Transverse colon (tissue), 4 donors: ENCODE data around the gene DYNC1H1. TPM values are rescaled to one million over a fixed set of nuclear protein-coding genes. Genes with fewer than 3 reads are reported as not detected.
A peak's percentile ranks its signal among the peaks of the same experiment; 100 is the strongest.
"Not testable (repeated sequence)": the region's sequence is repeated elsewhere in the genome, so short reads cannot be mapped to it uniquely, and the experiment has no call there.

Experiments used
- DNase-seq: peaks from one replicate; pipeline ENCODE4 v3.0.0-alpha.2; 2019
- H3K27ac ChIP-seq, 4 donors: fragments of 200-600 bp; sonication (generic); 2 replicates each; pipeline ENCODE4 v1.5.1; 2016 to 2018; ENCODE audit warnings: inconsistent platforms in 4 of 4
- H3K27me3 ChIP-seq: fragments of 200-600 bp; sonication (generic); 2 replicates; pipeline ENCODE4 v1.5.1; 2017; ENCODE audit warnings: inconsistent platforms
- H3K36me3 ChIP-seq, 4 donors: fragments of 200-600 bp; sonication (generic); 2 replicates each; pipeline ENCODE4 v1.5.1; 2017 to 2019; ENCODE audit warnings: inconsistent platforms in 4 of 4
- H3K4me1 ChIP-seq, 4 donors: fragments of 200-600 bp; sonication (generic); 2 replicates each; pipeline ENCODE4 v1.5.1; 2017 to 2020; ENCODE audit warnings: inconsistent platforms in 4 of 4
- H3K4me3 ChIP-seq, 4 donors: fragments of 200-600 bp; sonication (generic); 1 replicate in 1 of 4; 2 replicates in 3 of 4; pipeline versions ENCODE4 v1.5.1 to v1.6.1; 2017 to 2019; ENCODE audit warnings: inconsistent platforms in 4 of 4
- H3K9me3 ChIP-seq, 2 donors: fragments of 200-600 bp; sonication (generic); 2 replicates each; pipeline ENCODE4 v1.5.1; 2017 to 2019; ENCODE audit warnings: inconsistent platforms in 2 of 2
- CTCF ChIP-seq, 5 experiments: fragments of 200-600 bp in 3 of 5; fragments of 450-650 bp in 2 of 5; sonication (generic) in 3 of 5; IDR thresholded peaks; 1 replicate in 2 of 5; 2 replicates in 3 of 5; pipeline ENCODE4 v1.5.1; 2016 to 2017; ENCODE audit warnings: antibody characterized with exemption in 5 of 5, inconsistent platforms in 3 of 5, mild to moderate bottlenecking in 2 of 5, moderate library complexity in 1 of 5
- EP300 ChIP-seq: sonication (generic); formaldehyde crosslinking; IDR thresholded peaks from one replicate; pipeline ENCODE4 v1.6.1; 2017; ENCODE audit warnings: antibody characterized with exemption, low read depth
- POLR2A ChIP-seq: fragments of 450-650 bp; IDR thresholded peaks from one replicate; pipeline ENCODE4 v1.6.1; 2016; ENCODE audit warnings: antibody characterized with exemption, mild to moderate bottlenecking, moderate library complexity
- POLR2AphosphoS5 ChIP-seq, 3 donors: sonication (generic); formaldehyde crosslinking; IDR thresholded peaks; one replicate each; pipeline ENCODE4 v1.6.1; 2016; ENCODE audit warnings: antibody characterized with exemption in 3 of 3
- WGBS, 2 donors: methylation state at CpG; one replicate each; pipeline ENCODE4 v1.1.5; 2018; ENCODE audit warnings: low coverage in 1 of 2; 5-methylcytosine and 5-hydroxymethylcytosine counted together
- in situ Hi-C, 4 donors: fragments of 200-750 bp; cut with MboI; loops; one replicate each; pipeline versions ENCODE4 v1.15.0 to v1.15.1; 2017; ENCODE audit warnings: low sequenced_read_pairs in 3 of 4, low pct_ligation_motif_present in 1 of 4, low pct_unique_long_range_greater_than_20kb in 1 of 4
- intact Hi-C: fragments of 100-400 bp; cut with DNase I; formaldehyde crosslinking; loops from one replicate; pipeline ENCODE4 v1.15.1; 2023; ENCODE audit warnings: low total_unique reads
- total RNA-seq, 4 donors: library from RNA; depleted of rRNA; stranded (reverse); fragments of >200 nt; gene quantifications; one replicate each; pipeline ENCODE4 v1.1.0, GENCODE V29; 2016

The DYNC1H1 gene
- total RNA-seq, 4 donors from 2014 or later, result 471 to 647 (median 482) TPM

GRCh38 chr14:102080183-102081080 is 116.1 kb downstream of the DYNC1H1 start:
- in situ Hi-C loops, result no loop called here
- peaks cover 2 to 63% (median 31%) of the 10 kb centered on the region in 4 donors for H3K36me3 ChIP-seq
- WGBS, 2 donors, result 78 to 82% methylated on average over 9 to 14 of the region's 14 CpGs

GRCh38 chr14:102081231-102082080 is 117.1 kb downstream of the DYNC1H1 start:
- H3K4me3 ChIP-seq, result no peak overlapping the region
- H3K27me3 ChIP-seq, result no peaks in the 10 kb centered on the region
- H3K9me3 ChIP-seq, result no peaks in the 10 kb centered on the region
- H3K27ac ChIP-seq, result no peak overlapping the region
- no peak for TF ChIP-seq POLR2AphosphoS5 (IDR thresholded peaks at IDR 0.05)
- H3K4me1 ChIP-seq, result peaks cover 20 to 36% (median 32%) of the 10 kb centered on the region in 4 donors
- in situ Hi-C loops, result no loop called here
- H3K36me3 ChIP-seq, result peaks cover 2 to 65% (median 31%) of the 10 kb centered on the region in 4 donors
- intact Hi-C loops, result no loop called here
- DNase-seq, result no peak
- 84 to 86% methylated on average over 6 to 7 of the region's 7 CpGs for WGBS, 2 donors

More at GRCh38 chr14:102080183-102081080, 116.1 kb downstream of the DYNC1H1 start:
- H3K4me1 ChIP-seq, result peaks cover 17 to 31% (median 27%) of the 10 kb centered on the region in 4 donors
- DNase-seq, result no peak
- H3K27ac ChIP-seq, result no peak overlapping the region
- H3K9me3 ChIP-seq, result no peaks in the 10 kb centered on the region
- intact Hi-C loops, result no loop called here
- TF ChIP-seq EP300, result no peak
- TF ChIP-seq POLR2A, result no peak
- H3K4me3 ChIP-seq, result no peak overlapping the region
- no peaks in the 10 kb centered on the region for H3K27me3 ChIP-seq

- Histone ChIP-seq H3K36me3 (peaks cover 2 to 59% (median 31%) of the 10 kb centered on the region in 4 donors), H3K4me1 (peaks cover 20 to 45% (median 40%) of the 10 kb centered on the region in 4 donors), H3K4me3 (peak overlapping the region in 1 of 4 donors; percentile 95)
- in situ Hi-C loops, intact Hi-C loops, H3K27ac ChIP-seq, H3K9me3 ChIP-seq, DNase-seq, H3K27me3 ChIP-seq: not testable (repeated sequence)
- 50 to 61% methylated on average over 5 of the region's 5 CpGs for WGBS, 2 donors
Observed at GRCh38 chr14:102084522-102084921, 120.1 kb downstream of the DYNC1H1 start.

GRCh38 chr14:102084931-102085330 is 120.6 kb downstream of the DYNC1H1 start:
- Histone ChIP-seq H3K9me3 (no peaks in the 10 kb centered on the region), H3K36me3 (peaks cover 2 to 55% (median 29%) of the 10 kb centered on the region in 4 donors), H3K27me3 (no peaks in the 10 kb centered on the region), H3K4me3 (peak overlapping the region in 2 of 4 donors; percentile 95 to 97), H3K4me1 (peaks cover 20 to 45% (median 40%) of the 10 kb centered on the region in 4 donors), H3K27ac (peak overlapping the region in 3 of 4 donors; percentile 100)
- DNase-seq, result no peak
- intact Hi-C loops (loop anchor here (5.0 kb wide), 1 partner anchor 118 kb away; no protein-coding TSS in a partner anchor), in situ Hi-C loops (no loop called here)
- no peak for TF ChIP-seq POLR2A
- no peak for TF ChIP-seq EP300
- no peak for TF ChIP-seq CTCF (IDR thresholded peaks at IDR 0.05)
- no peak for TF ChIP-seq POLR2AphosphoS5 (IDR thresholded peaks at IDR 0.05)
- WGBS, 2 donors, result 67 to 68% methylated on average over 6 of the region's 6 CpGs

- H3K9me3 ChIP-seq, result no peaks in the 10 kb centered on the region
- intact Hi-C loops, result loop anchor here (5.0 kb wide), 1 partner anchor 118 kb away; no protein-coding TSS in a partner anchor
Observed at GRCh38 chr14:102085488-102085887, 121.1 kb downstream of the DYNC1H1 start.

More at GRCh38 chr14:102085488-102085887, 121.1 kb downstream of the DYNC1H1 start:
- no peak for TF ChIP-seq EP300
- TF ChIP-seq POLR2AphosphoS5 (IDR thresholded peaks at IDR 0.05), result no peak
- no peak for TF ChIP-seq POLR2A
- no peak for TF ChIP-seq CTCF (IDR thresholded peaks at IDR 0.05)
- peaks cover 20 to 45% (median 40%) of the 10 kb centered on the region in 4 donors for H3K4me1 ChIP-seq
- H3K36me3 ChIP-seq, result peaks cover 2 to 51% (median 26%) of the 10 kb centered on the region in 4 donors
- H3K4me3 ChIP-seq, result peak overlapping the region in 3 of 4 donors; percentile 95 to 99 (median 97)
- H3K27me3 ChIP-seq, result no peaks in the 10 kb centered on the region
- in situ Hi-C loops, result no loop called here
- 23% methylated on average over 10 of the region's 10 CpGs; no CpG with 5 or more reads in 1 of the 2 donors for WGBS, 2 donors
- peak; percentile 14 for DNase-seq
- peak overlapping the region; percentile 100 for H3K27ac ChIP-seq
